BLaER1 (cell line): ENCODE results near the gene IMPACT.

Experiments used
- H3K27ac ChIP-seq: shearing (Covaris generic); formaldehyde crosslinking; 2 replicates; pipeline ENCODE4 v1.8.1; 2022
- H3K27me3 ChIP-seq: shearing (Covaris generic); formaldehyde crosslinking; 2 replicates; pipeline ENCODE4 v1.8.1; 2022
- H3K36me3 ChIP-seq: shearing (Covaris generic); formaldehyde crosslinking; 2 replicates; pipeline ENCODE4 v1.8.1; 2022
- H3K4me1 ChIP-seq: shearing (Covaris generic); formaldehyde crosslinking; 2 replicates; pipeline ENCODE4 v1.8.1; 2022
- H3K4me2 ChIP-seq: shearing (Covaris generic); formaldehyde crosslinking; 2 replicates; pipeline ENCODE4 v1.8.1; 2022
- H3K4me3 ChIP-seq: shearing (Covaris generic); formaldehyde crosslinking; 2 replicates; pipeline ENCODE4 v1.8.1; 2022
- H3K9ac ChIP-seq: shearing (Covaris generic); formaldehyde crosslinking; 2 replicates; pipeline ENCODE4 v1.8.1; 2022
- H3K9me3 ChIP-seq: shearing (Covaris generic); formaldehyde crosslinking; 2 replicates; pipeline ENCODE4 v1.8.1; 2022
- H4K20me1 ChIP-seq: shearing (Covaris generic); formaldehyde crosslinking; 2 replicates; pipeline ENCODE4 v1.8.1; 2022
- Cebpa-rat ChIP-seq: shearing (Covaris generic); IDR thresholded peaks from 2 replicates; pipeline ENCODE4 v1.8.1; 2022

The IMPACT gene

DNA sequence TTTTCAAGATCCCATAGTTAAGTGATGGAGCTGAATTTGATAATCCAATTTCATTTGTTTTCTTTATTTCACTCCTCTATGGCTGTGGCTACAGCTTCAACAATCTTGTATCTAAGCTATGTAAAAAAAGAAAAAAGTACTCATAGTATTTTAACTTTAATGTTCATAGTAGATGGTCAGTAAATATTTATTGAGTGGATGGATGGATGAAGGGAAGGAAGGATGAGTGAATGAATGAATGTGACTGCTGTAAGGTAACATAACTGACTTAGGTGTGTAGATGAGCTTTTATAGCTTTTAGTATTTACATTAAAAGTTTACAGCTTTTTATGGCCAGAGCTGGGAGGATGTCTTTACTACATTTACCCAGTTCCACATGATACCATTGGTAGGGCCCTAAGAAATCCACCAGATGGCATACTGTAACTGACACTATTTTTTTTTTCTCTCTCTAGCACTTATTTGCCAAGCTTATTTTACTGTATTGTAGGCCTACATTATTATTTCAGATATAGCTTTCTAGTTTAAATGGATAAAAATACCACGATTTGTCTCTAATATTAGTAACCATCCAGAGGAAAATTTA, 20.6 kb downstream of the IMPACT start:
- Histone ChIP-seq H3K27ac (no peak overlapping the region), H3K4me2 (no peak overlapping the region), H3K27me3 (no peaks in the 10 kb centered on the region), H3K9ac (no peak overlapping the region), H3K4me3 (no peak overlapping the region), H3K9me3 (no peaks in the 10 kb centered on the region), H3K4me1 (peaks cover 8% of the 10 kb centered on the region; the same call in 1 of the 2 replicates), H4K20me1 (no peaks in the 10 kb centered on the region), H3K36me3 (no peaks in the 10 kb centered on the region)
- no peak for TF ChIP-seq Cebpa-rat

DNA sequence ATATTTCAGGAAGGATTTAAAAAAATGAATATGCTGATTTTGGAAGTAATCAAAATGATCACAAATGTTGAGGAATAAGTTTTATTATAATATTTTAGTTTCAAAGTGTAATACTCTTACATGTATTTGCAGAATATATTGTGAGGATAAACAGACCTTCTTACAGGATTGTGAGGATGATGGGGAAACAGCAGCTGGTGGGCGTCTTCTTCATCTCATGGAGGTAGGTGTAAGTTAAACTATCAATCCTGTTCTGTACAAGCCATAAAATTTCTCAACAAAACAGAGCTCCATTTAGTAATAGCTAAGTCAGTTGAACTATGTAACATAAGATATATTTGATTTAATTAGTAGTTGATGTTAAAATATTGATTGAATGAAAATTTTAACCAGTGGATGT, 21.5 kb downstream of the IMPACT start:
- H3K4me1 ChIP-seq, result peaks cover 8% of the 10 kb centered on the region; the same call in 1 of the 2 replicates
- TF ChIP-seq Cebpa-rat, result no peak
- no peaks in the 10 kb centered on the region for H4K20me1 ChIP-seq
- H3K4me2 ChIP-seq, result no peak overlapping the region
- no peak overlapping the region for H3K9ac ChIP-seq
- no peak overlapping the region for H3K27ac ChIP-seq
- H3K4me3 ChIP-seq, result no peak overlapping the region
- H3K27me3 ChIP-seq, result no peaks in the 10 kb centered on the region
- H3K9me3 ChIP-seq, result no peaks in the 10 kb centered on the region
- no peaks in the 10 kb centered on the region for H3K36me3 ChIP-seq

DNA sequence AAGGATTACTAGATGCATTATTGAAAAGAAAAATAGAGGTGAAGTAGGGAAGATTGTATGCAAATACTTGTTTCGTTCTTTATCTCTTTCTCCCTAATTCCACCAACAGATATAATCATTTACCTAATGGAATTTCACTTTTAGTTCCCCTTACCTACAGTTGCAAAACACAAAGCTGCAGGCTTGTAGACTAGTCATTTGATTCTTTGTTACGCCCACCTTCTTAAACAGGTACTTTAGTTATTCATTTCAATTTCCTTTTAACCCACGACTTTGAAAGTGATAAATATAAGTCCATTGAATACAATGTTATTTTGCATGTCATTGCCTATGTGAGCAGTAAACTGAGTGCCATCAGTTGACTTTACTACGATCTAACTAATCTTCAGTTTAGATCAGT, 30.1 kb downstream of the IMPACT start:
- Histone ChIP-seq H4K20me1 (no peaks in the 10 kb centered on the region), H3K27me3 (no peaks in the 10 kb centered on the region), H3K4me2 (no peak overlapping the region), H3K4me1 (no peaks in the 10 kb centered on the region), H3K36me3 (no peaks in the 10 kb centered on the region), H3K27ac (no peak overlapping the region), H3K4me3 (no peak overlapping the region), H3K9ac (no peak overlapping the region), H3K9me3 (no peaks in the 10 kb centered on the region; the same call in 1 of the 2 replicates)
- no peak for TF ChIP-seq Cebpa-rat

DNA sequence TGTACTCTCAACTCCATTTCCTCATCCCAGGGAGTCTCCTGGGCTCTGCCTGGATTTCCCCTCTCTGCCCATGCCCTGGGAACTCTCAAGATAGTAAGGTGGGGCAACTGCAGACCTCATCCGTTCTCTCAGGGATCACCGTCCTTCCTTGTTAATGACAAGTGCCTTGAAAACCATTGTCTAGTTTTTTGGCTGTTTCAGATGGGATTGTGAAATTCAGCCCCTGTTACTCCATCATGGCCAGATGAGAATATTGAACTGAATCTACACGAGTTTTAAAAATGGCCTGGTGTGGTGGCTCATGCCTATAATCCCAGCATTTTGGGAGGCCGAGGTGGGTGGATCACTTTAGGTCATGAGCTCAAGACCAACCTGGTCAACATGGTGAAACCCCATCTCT, 33.3 kb downstream of the IMPACT start:
- no peak for TF ChIP-seq Cebpa-rat
- Histone ChIP-seq H3K4me2 (no peak overlapping the region), H3K27ac (no peak overlapping the region), H3K27me3 (no peaks in the 10 kb centered on the region), H3K4me3 (no peak overlapping the region), H3K36me3 (no peaks in the 10 kb centered on the region), H3K9me3 (no peaks in the 10 kb centered on the region; the same call in 1 of the 2 replicates), H4K20me1 (no peaks in the 10 kb centered on the region), H3K9ac (no peak overlapping the region), H3K4me1 (no peaks in the 10 kb centered on the region)

DNA sequence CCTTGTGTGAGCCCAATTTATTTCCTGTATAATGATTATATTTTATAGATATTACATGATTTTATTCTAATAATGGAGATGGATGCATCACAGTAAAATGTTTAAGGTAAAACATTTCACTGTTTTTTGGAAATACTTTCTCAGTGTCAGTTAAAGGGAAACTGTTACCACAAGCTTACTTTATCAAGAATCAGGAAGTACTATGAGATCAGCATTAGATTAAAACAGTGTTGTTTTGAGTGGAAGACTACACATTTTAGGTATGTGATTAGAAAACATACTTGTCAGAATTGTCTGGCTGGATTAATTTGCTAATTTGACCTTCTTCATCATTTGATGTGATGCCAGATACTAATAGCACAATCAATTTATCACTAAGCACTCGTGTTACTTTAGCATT, 33.9 kb downstream of the IMPACT start, which contains the start of gene HRH4:
Gene HRH4 (plus strand): TSS at position 250 of the 400 bp plus-strand sequence. CDS start 92 bp downstream, at position 342.
- Histone ChIP-seq H3K27me3 (no peaks in the 10 kb centered on the region), H3K27ac (no peak within 1 kb of the TSS), H4K20me1 (no peaks in the 10 kb centered on the region), H3K9ac (no peak within 1 kb of the TSS), H3K4me3 (no peak within 1 kb of the TSS), H3K36me3 (no peaks in the 10 kb centered on the region), H3K4me2 (no peak within 1 kb of the TSS), H3K9me3 (no peaks in the 10 kb centered on the region; the same call in 1 of the 2 replicates), H3K4me1 (no peaks in the 10 kb centered on the region)
- no peak for TF ChIP-seq Cebpa-rat

DNA sequence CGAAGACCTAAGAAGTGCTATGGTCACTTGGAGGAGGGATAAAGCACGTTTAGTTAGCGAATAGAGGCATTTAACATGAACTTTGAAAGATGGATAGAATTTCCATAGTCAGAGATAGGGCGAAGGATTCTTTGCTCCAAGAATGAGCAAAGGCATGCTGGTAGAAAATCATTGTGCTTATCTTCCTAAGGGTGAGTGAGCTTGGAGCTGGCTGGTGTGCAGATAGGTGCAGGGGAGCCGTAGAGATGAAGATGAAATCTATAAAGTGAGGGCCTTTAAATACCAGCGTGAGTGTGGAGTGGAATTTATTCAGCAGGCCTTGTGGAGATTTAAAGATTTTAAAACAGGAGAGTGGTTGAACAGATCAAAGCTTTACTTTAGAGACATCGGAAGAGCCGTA, 35.5 kb downstream of the IMPACT start:
- Histone ChIP-seq H4K20me1 (no peaks in the 10 kb centered on the region), H3K27ac (no peak overlapping the region), H3K27me3 (no peaks in the 10 kb centered on the region), H3K4me1 (no peaks in the 10 kb centered on the region), H3K9ac (no peak overlapping the region), H3K36me3 (no peaks in the 10 kb centered on the region), H3K9me3 (no peaks in the 10 kb centered on the region; the same call in 1 of the 2 replicates), H3K4me3 (no peak overlapping the region), H3K4me2 (no peak overlapping the region)
- no peak for TF ChIP-seq Cebpa-rat

DNA sequence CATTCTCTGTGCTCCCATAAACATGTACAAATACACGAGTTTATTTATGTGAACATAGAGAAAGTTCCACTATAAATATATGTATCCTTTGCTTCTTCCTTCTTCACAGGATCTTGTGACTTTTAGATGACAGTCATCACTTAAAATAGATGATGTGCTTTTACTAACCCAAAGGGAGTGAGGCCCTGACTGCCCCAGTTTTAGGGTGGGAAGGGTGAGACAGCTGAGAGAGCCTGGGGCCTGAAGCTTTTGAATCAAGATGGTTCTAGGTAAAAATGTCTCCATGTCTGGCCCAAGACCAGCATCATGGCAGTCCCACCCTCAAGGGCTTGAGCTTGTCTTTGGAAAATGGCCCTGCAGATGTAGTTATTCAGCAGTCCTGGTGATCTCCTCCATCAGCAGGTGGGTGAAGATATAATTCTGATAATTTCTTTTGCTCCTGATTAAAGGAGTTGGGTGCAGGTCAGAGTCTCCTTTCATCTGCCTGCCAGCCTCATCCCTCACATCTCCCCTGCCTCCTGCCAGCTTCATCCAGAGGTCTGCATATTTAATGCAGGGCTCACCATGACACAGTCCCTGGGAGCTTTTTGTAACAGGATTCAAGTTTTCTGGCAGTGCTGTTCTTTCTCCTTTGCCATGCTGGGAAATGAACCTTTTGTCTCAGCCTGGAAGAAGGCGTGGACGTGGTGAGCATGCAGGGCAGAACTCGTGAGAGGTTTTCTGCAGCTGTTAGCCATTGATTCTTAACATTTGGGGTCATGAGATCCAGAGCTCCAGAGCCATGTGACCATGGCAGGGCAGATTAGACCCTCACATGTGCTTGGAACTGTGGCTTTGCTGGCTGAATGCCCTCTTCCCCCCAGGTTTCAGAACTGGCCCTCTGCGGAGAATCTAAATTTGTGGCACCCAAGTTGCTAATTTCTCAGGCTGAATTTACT, 36.6 kb downstream of the IMPACT start:
- Histone ChIP-seq H3K9ac (no peak overlapping the region), H3K4me1 (no peaks in the 10 kb centered on the region), H3K4me2 (no peak overlapping the region), H3K27ac (no peak overlapping the region), H4K20me1 (no peaks in the 10 kb centered on the region), H3K27me3 (no peaks in the 10 kb centered on the region), H3K9me3 (no peaks in the 10 kb centered on the region; the same call in 1 of the 2 replicates), H3K4me3 (no peak overlapping the region), H3K36me3 (no peaks in the 10 kb centered on the region)
- no peak for TF ChIP-seq Cebpa-rat

DNA sequence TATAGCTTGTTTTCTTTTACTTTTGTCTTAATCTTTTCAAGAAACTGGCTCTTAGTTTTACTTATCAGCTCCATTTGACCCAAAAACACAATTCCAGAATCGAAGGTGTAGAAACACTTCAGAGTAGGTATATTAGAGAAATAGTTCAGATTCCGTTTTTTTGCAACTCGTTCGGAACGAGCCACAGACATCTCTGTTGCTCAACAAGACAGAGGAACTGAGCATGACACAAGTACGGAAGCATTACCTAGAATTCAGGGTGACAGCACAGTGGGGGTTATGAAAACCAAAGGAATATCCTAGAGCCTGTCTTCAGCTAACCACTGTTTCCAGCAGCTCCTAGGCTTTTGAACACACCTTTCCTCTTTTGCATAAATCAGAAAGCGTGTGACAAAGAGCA, 39.0 kb downstream of the IMPACT start:
- no peaks in the 10 kb centered on the region for H4K20me1 ChIP-seq
- H3K9me3 ChIP-seq, result no peaks in the 10 kb centered on the region
- H3K36me3 ChIP-seq, result no peaks in the 10 kb centered on the region
- no peak for TF ChIP-seq Cebpa-rat
- no peak overlapping the region for H3K27ac ChIP-seq
- H3K9ac ChIP-seq, result no peak overlapping the region
- no peaks in the 10 kb centered on the region for H3K4me1 ChIP-seq
- H3K27me3 ChIP-seq, result no peaks in the 10 kb centered on the region
- no peak overlapping the region for H3K4me2 ChIP-seq
- H3K4me3 ChIP-seq, result no peak overlapping the region

DNA sequence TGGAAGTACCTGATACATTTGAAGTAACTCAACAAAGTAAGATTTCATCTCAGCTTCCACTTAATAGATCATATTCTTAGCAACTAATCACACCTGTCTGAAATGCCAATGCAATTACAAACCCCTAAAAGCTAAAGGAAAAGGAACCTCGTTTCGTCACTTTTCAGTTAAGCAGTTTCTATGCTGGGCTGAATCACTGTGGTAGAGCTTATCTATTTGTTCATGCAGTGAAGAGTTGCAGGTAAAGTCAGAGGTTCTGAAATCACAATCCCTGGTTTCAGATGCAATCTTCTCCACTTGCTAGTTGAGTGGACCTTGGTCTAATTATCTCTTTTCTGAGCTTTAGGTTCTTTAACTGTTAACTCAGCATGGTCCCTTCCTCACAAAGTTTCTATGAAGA, 40.3 kb downstream of the IMPACT start:
- H4K20me1 ChIP-seq, result no peaks in the 10 kb centered on the region
- no peak for TF ChIP-seq Cebpa-rat
- no peak overlapping the region for H3K27ac ChIP-seq
- no peaks in the 10 kb centered on the region for H3K4me1 ChIP-seq
- H3K9ac ChIP-seq, result no peak overlapping the region
- H3K4me2 ChIP-seq, result no peak overlapping the region
- no peaks in the 10 kb centered on the region for H3K9me3 ChIP-seq
- no peaks in the 10 kb centered on the region for H3K27me3 ChIP-seq
- H3K4me3 ChIP-seq, result no peak overlapping the region
- H3K36me3 ChIP-seq, result no peaks in the 10 kb centered on the region

DNA sequence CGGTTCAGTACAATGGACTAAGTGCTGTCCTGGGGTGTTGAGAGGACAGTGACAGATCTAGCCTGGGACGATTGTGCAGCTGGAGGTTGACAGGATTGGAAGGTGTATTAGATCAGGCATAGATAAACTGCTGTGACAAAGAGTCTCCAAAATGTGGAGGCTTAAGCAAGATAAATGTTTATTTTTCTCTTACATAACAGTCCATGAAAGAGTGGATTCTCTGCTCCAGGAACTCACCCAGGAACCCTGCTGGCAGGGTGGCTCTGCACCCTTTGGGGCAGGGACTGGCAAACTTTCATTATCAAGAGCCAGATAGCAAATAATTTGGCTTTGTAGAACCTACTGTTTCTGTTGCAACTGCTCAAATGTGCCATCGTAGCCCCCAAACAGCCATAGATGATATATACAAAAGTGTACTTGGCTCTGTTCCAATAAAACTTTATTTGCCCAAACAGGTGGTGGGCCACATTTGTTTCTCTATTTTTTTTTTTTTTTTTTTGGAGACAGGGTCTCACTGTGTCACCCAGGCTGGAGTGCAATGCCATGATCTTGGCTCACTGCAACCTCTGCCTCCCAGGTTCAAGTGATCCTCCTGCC, 43.6 kb downstream of the IMPACT start:
- Histone ChIP-seq H3K4me2 (no peak overlapping the region), H3K4me3 (no peak overlapping the region), H3K4me1 (no peaks in the 10 kb centered on the region), H3K36me3 (no peaks in the 10 kb centered on the region), H4K20me1 (no peaks in the 10 kb centered on the region), H3K27me3 (no peaks in the 10 kb centered on the region), H3K9me3 (no peaks in the 10 kb centered on the region), H3K9ac (no peak overlapping the region), H3K27ac (no peak overlapping the region)
- TF ChIP-seq Cebpa-rat, result no peak
